ENCODE measurements around the gene SPPL2C.

GRCh38 chr17:45825792-45826191 lies 18.9 kb upstream of the SPPL2C start:
- no peak for TF ChIP-seq ZNF138 (CRISPR knock-in tag; conservative IDR thresholded peaks at IDR 0.05)
- TF ChIP-seq, protein P1, sequence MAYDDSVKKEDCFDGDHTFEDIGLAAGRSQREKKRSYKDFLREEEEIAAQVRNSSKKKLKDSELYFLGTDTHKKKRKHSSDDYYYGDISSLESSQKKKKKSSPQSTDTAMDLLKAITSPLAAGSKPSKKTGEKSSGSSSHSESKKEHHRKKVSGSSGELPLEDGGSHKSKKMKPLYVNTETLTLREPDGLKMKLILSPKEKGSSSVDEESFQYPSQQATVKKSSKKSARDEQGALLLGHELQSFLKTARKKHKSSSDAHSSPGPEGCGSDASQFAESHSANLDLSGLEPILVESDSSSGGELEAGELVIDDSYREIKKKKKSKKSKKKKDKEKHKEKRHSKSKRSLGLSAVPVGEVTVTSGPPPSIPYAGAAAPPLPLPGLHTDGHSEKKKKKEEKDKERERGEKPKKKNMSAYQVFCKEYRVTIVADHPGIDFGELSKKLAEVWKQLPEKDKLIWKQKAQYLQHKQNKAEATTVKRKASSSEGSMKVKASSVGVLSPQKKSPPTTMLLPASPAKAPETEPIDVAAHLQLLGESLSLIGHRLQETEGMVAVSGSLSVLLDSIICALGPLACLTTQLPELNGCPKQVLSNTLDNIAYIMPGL (CRISPR knock-in tag; IDR thresholded peaks at IDR 0.05), result no peak
- TF ChIP-seq TP53 (CRISPR knock-in tag; IDR thresholded peaks at IDR 0.05), result no peak
- TF ChIP-seq, protein P2, sequence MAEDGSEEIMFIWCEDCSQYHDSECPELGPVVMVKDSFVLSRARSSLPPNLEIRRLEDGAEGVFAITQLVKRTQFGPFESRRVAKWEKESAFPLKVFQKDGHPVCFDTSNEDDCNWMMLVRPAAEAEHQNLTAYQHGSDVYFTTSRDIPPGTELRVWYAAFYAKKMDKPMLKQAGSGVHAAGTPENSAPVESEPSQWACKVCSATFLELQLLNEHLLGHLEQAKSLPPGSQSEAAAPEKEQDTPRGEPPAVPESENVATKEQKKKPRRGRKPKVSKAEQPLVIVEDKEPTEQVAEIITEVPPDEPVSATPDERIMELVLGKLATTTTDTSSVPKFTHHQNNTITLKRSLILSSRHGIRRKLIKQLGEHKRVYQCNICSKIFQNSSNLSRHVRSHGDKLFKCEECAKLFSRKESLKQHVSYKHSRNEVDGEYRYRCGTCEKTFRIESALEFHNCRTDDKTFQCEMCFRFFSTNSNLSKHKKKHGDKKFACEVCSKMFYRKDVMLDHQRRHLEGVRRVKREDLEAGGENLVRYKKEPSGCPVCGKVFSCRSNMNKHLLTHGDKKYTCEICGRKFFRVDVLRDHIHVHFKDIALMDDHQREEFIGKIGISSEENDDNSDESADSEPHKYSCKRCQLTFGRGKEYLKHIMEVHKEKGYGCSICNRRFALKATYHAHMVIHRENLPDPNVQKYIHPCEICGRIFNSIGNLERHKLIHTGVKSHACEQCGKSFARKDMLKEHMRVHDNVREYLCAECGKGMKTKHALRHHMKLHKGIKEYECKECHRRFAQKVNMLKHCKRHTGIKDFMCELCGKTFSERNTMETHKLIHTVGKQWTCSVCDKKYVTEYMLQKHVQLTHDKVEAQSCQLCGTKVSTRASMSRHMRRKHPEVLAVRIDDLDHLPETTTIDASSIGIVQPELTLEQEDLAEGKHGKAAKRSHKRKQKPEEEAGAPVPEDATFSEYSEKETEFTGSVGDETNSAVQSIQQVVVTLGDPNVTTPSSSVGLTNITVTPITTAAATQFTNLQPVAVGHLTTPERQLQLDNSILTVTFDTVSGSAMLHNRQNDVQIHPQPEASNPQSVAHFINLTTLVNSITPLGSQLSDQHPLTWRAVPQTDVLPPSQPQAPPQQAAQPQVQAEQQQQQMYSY (CRISPR knock-in tag; IDR thresholded peaks at IDR 0.05), result no peak
- TF ChIP-seq, protein P3, sequence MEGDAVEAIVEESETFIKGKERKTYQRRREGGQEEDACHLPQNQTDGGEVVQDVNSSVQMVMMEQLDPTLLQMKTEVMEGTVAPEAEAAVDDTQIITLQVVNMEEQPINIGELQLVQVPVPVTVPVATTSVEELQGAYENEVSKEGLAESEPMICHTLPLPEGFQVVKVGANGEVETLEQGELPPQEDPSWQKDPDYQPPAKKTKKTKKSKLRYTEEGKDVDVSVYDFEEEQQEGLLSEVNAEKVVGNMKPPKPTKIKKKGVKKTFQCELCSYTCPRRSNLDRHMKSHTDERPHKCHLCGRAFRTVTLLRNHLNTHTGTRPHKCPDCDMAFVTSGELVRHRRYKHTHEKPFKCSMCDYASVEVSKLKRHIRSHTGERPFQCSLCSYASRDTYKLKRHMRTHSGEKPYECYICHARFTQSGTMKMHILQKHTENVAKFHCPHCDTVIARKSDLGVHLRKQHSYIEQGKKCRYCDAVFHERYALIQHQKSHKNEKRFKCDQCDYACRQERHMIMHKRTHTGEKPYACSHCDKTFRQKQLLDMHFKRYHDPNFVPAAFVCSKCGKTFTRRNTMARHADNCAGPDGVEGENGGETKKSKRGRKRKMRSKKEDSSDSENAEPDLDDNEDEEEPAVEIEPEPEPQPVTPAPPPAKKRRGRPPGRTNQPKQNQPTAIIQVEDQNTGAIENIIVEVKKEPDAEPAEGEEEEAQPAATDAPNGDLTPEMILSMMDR (IDR thresholded peaks at IDR 0.05), result no peak
- TF ChIP-seq ESRRA (CRISPR knock-in tag; IDR thresholded peaks at IDR 0.05; ENCODE audit: borderline replicate concordance), result no peak
